PC-9 (cell line): ENCODE measurements around the gene FAM184B. TPM values are rescaled to one million over a fixed set of nuclear protein-coding genes. Genes with fewer than 3 reads are reported as not detected.

Experiments used
- BruUV-seq: library from RNA; stranded (reverse); fragments of 400-500 nt; replicated peaks from 2 replicates; lab custom pipeline; 2021; lab: Mats Ljungman, UMichigan
- CTCF ChIA-PET: fragments of 300-600 bp; sonication (Branson Sonifier 250); formaldehyde crosslinking; loops from one replicate; lab custom pipeline; 2022; ENCODE audit warnings: antibody characterized with exemption; lab: Charles Lee
- POLR2A ChIA-PET: fragments of 300-600 bp; sonication (Branson Sonifier 250); formaldehyde crosslinking; loops from one replicate; lab custom pipeline; 2022; ENCODE audit warnings: antibody characterized with exemption; ENCODE audit not compliant: unreplicated experiment; lab: Charles Lee
- DNase-seq, 2 experiments: peaks; one replicate each; pipeline versions ENCODE4 v3.0.0 to v3.0.0-alpha.2; 2015 to 2022; ENCODE audit warnings: mixed read lengths in 1 of 2
- H2AFZ ChIP-seq: fragments of 200-600 bp; sonication (generic); 2 replicates; pipeline ENCODE4 v1.8.1; 2017; ENCODE audit warnings: antibody characterized with exemption
- H3F3A ChIP-seq: fragments of 200-600 bp; sonication (generic); 2 replicates; pipeline ENCODE4 v1.8.1; 2017; ENCODE audit warnings: antibody characterized with exemption, mild to moderate bottlenecking, low read depth; ENCODE audit not compliant: insufficient read depth
- H3K27ac ChIP-seq: fragments of 200-600 bp; sonication (generic); 2 replicates; pipeline ENCODE4 v1.6.1; 2016; ENCODE audit warnings: mixed run types
- H3K27me3 ChIP-seq: fragments of 200-600 bp; sonication (generic); 2 replicates; pipeline ENCODE4 v1.6.1; 2016; ENCODE audit warnings: low read depth, mixed run types; ENCODE audit not compliant: insufficient read depth
- H3K36me3 ChIP-seq: fragments of 200-600 bp; sonication (generic); 2 replicates; pipeline ENCODE4 v1.6.1; 2016; ENCODE audit warnings: low read depth, mixed run types
- H3K4me1 ChIP-seq: fragments of 200-600 bp; sonication (generic); replicated peaks from 2 replicates; pipeline ENCODE4 v1.6.1; 2016; ENCODE audit warnings: mixed run types; ENCODE audit not compliant: insufficient read depth
- H3K4me2 ChIP-seq: fragments of 200-600 bp; sonication (generic); 2 replicates; pipeline ENCODE4 v1.6.1; 2017; ENCODE audit warnings: mixed run types
- H3K4me3 ChIP-seq: fragments of 200-600 bp; sonication (generic); 2 replicates; pipeline ENCODE4 v1.6.1; 2016; ENCODE audit warnings: mixed run types
- H3K79me2 ChIP-seq: fragments of 200-600 bp; sonication (generic); 2 replicates; pipeline ENCODE4 v1.6.1; 2017; ENCODE audit warnings: low read depth, mixed run types
- H3K9me2 ChIP-seq: fragments of 200-600 bp; sonication (generic); 2 replicates; pipeline ENCODE4 v1.8.1; 2017; ENCODE audit warnings: mild to moderate bottlenecking; ENCODE audit not compliant: insufficient read depth
- H3K9me3 ChIP-seq: fragments of 200-600 bp; sonication (generic); 2 replicates; pipeline ENCODE4 v1.8.1; 2016; ENCODE audit warnings: low read depth; ENCODE audit not compliant: insufficient read depth
- H4K20me1 ChIP-seq: fragments of 200-600 bp; sonication (generic); 2 replicates; pipeline ENCODE4 v1.8.1; 2017; ENCODE audit not compliant: insufficient read depth
- CTCF ChIP-seq: fragments of 200-600 bp; sonication (generic); conservative IDR thresholded peaks from 2 replicates; pipeline ENCODE4 v1.6.1; 2017; ENCODE audit warnings: mixed run types, antibody characterized with exemption, mild to moderate bottlenecking, moderate library complexity
- EZH2 ChIP-seq: fragments of 200-600 bp; sonication (generic); IDR thresholded peaks from 2 replicates; pipeline ENCODE4 v1.8.0; 2017; ENCODE audit warnings: antibody characterized with exemption, low read depth
- intact Hi-C: fragments of 100-400 bp; cut with micrococcal nuclease; formaldehyde crosslinking; loops from one replicate; pipeline ENCODE4 v1.10.0; 2022; ENCODE audit not compliant: unreplicated experiment
- total RNA-seq: library from RNA; stranded (reverse); gene quantifications from 2 replicates; pipeline ENCODE4 v1.2.3, GENCODE V29; 2021

The FAM184B gene
- total RNA-seq, 1 experiment from 2014 or later, result not detected

GRCh38 chr4:17657849-17658248, 123.6 kb downstream of the FAM184B start:
- no peak for DNase-seq
- no TSS peak for BruUV-seq

GRCh38 chr4:17657090-17657489, 124.3 kb downstream of the FAM184B start:
- CTCF ChIA-PET, result no interaction called here
- no peak overlapping the region for H3K27ac ChIP-seq
- POLR2A ChIA-PET, result no interaction called here
- no peak overlapping the region for H3K4me2 ChIP-seq
- no peaks in the 10 kb centered on the region for H3K79me2 ChIP-seq
- no peaks in the 10 kb centered on the region for H3K36me3 ChIP-seq
- no peaks in the 10 kb centered on the region for H3K4me1 ChIP-seq
- H3F3A ChIP-seq, result no peaks in the 10 kb centered on the region
- H4K20me1 ChIP-seq, result no peaks in the 10 kb centered on the region
- no peaks in the 10 kb centered on the region for H3K27me3 ChIP-seq
- no peak for DNase-seq
- TF ChIP-seq CTCF, result no peak
- TF ChIP-seq EZH2, result no peak
- H3K9me2 ChIP-seq, result no peaks in the 10 kb centered on the region
- no peak overlapping the region for H3K4me3 ChIP-seq
- H3K9me3 ChIP-seq, result no peaks in the 10 kb centered on the region
- no peak overlapping the region for H2AFZ ChIP-seq
- intact Hi-C loops, result no loop called here
- BruUV-seq, result no TSS peak

More at GRCh38 chr4:17657849-17658248, 123.6 kb downstream of the FAM184B start:
- Histone ChIP-seq H3K27ac (no peak overlapping the region), H4K20me1 (no peaks in the 10 kb centered on the region), H2AFZ (no peak overlapping the region), H3K9me3 (no peaks in the 10 kb centered on the region), H3K36me3 (no peaks in the 10 kb centered on the region), H3K27me3 (no peaks in the 10 kb centered on the region), H3K4me2 (no peak overlapping the region), H3K4me3 (no peak overlapping the region), H3F3A (no peaks in the 10 kb centered on the region), H3K9me2 (no peaks in the 10 kb centered on the region), H3K79me2 (no peaks in the 10 kb centered on the region), H3K4me1 (no peaks in the 10 kb centered on the region)
- CTCF ChIA-PET, result no interaction called here
- POLR2A ChIA-PET, result no interaction called here
- TF ChIP-seq CTCF, result no peak
- intact Hi-C loops, result no loop called here

GRCh38 chr4:17654701-17655100, 126.7 kb downstream of the FAM184B start:
- H3K4me3 ChIP-seq, result no peak overlapping the region
- H3K36me3 ChIP-seq, result no peaks in the 10 kb centered on the region
- ChIA-PET POLR2A (no interaction called here), CTCF (no interaction called here)
- DNase-seq, result no peak
- H3K79me2 ChIP-seq, result no peaks in the 10 kb centered on the region
- no peak overlapping the region for H3K4me2 ChIP-seq
- BruUV-seq, result no TSS peak
- no peak for TF ChIP-seq EZH2
- TF ChIP-seq CTCF, result no peak
- H3K9me3 ChIP-seq, result no peaks in the 10 kb centered on the region
- H3F3A ChIP-seq, result no peaks in the 10 kb centered on the region
- H3K4me1 ChIP-seq, result no peaks in the 10 kb centered on the region
- H3K9me2 ChIP-seq, result no peaks in the 10 kb centered on the region
- H2AFZ ChIP-seq, result no peak overlapping the region
- intact Hi-C loops, result no loop called here
- no peaks in the 10 kb centered on the region for H4K20me1 ChIP-seq
- no peaks in the 10 kb centered on the region for H3K27me3 ChIP-seq
- H3K27ac ChIP-seq, result no peak overlapping the region
